GM18867 (cell line): ENCODE measurements around the gene ENPEP.
"Not testable (repeated sequence)": the region's sequence is repeated elsewhere in the genome, so short reads cannot be mapped to it uniquely, and the experiment has no call there.

Experiments
- ATAC-seq: cut with Tn5 transposase; IDR thresholded peaks from one replicate; pipeline ENCODE4 v1.9.1; 2021; ENCODE audit warnings: mild to moderate bottlenecking, moderate library complexity; ENCODE audit not compliant: unreplicated experiment

ENPEP gene

DNA sequence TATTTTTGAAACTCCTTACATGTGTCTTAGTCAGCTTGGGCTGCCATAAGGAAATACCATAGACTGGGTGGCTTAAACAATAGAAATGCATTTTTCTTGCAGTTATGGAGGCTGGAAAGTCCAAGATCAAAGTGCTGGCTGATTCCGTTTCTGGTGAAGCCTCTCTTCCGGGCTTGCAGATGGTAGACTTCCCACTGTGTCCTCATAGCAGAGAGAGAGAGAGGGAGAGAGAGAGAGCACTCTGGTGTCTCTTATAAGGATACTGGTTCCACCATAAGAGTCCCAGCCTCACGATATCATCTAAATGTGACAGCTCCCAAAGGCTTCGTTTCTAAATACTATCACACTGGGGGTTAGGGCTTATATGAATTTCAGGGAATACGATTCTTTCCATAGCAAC is 39.7 kb downstream of the ENPEP start:
- no peak for ATAC-seq

DNA sequence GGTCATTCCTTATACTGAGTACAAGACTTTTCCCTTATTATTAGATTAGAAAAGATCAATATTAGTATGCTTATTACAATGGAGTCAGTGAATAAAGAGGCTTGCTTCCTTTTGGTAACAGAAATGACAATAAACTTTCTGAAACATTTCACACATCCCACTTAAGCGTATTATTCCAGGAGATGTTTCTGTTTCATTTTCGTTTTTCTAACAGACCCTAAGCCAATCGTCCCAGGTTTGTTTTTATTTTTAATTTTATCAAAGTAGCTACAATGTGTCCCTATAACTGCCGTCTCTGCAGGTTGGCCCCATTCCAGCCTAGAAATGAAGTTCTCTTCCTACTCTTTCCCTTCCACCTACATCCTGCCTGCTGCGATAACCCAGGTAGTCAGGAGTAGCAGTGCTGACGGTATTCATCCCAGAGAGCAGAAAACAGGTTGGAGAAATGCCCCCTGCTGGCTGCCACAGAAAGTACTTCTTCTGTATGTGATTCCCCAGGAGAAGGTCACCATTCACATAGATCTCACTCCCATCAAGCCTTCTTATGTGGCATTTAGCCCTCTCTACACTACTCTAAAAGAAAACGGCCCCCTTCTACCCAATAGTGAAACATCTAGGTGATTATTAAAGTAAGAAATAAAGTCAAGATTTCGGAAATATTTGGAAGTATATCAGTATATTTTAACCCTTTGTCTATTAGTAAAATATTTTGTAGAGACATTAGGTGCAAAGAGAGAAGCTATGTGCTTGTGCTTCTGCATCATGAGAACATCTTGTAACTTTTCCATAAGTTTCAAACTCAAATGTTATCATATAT is 40.4 kb downstream of the ENPEP start:
- peak; percentile 90 for ATAC-seq

DNA sequence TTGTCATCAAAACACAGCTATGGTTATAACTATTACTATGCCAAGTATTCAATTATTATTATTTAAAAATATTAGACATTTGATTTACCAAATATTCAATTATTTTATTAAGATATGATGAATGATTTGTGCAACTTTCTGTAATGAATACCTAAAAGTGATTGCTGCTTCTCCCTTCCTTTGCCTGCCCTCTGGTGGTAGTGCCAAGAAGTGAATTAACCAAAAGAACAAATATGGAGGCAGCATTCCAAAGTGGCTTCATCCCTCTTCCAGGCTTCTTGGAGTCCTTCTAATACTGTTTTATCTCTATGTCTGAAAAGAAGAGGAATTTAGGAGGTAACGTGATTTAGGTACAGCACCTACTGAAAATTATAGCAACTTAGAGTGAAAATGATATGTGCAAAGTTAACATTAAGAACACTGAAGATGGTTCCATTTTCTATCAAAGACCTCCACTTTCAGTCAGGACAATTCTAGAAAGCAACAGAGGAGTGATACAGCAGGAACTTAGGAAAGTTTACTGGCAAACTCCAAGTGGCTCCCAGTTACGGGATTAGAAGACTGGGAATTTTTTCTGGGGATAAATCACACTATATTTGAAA is 43.0 kb downstream of the ENPEP start:
- no peak for ATAC-seq

DNA sequence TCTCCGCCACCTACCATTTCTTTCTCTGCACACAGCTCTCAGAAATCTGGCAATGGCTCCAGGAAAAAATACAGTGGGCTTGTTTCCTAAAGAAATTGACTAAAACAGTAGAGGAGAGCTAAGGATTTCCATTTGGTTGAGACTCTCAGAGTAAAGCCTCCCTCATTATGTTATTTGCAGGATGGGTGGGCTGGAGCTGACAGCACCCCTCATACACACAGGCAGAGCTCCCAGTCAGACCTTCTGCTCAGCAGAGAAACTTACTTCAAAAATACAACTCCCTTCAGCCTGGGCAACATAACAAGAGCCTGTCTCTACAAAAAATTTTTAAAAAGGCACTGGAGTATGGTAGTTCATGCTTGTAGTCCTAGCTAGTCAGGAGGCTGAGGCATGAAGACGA is 44.9 kb downstream of the ENPEP start:
- no peak for ATAC-seq

DNA sequence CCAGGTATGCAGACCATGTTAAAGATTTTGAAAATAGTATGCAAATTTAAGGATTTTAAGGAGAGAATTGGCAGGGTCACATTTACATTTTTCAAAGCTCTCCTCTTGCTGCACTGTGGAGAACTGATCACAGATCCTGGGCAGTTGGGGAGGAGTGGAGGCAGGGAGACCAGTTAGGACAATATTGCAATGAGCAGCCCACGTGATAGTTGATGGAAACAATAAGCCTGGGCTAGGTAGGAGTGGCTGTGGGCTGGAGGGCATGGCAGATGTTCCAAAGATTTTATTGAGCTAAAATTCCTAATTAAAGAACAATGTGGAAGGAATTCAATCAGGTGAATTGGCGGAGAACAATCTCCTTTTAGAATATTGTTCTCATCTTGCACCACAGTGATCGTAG is 50.6 kb downstream of the ENPEP start:
- ATAC-seq: no peak

DNA sequence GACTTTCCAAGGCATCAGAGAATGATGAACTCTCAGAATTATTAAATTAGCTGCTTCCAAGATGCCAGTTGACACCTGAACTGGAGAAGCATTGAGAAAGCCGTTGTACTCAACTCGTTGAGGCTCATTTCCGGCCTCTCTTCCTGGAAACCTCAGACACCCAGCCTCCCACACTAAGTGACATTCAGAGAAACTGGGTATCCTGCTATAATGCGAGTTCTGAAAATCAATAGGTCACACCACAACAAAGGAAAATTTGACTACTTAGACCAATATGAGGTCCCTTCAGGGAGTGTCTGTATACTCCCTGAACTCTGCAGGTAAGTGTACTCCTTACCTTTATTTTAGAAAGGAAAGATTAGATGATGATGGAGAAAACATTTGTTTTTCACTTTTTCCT is 51.2 kb downstream of the ENPEP start:
- ATAC-seq: peak; percentile 52

DNA sequence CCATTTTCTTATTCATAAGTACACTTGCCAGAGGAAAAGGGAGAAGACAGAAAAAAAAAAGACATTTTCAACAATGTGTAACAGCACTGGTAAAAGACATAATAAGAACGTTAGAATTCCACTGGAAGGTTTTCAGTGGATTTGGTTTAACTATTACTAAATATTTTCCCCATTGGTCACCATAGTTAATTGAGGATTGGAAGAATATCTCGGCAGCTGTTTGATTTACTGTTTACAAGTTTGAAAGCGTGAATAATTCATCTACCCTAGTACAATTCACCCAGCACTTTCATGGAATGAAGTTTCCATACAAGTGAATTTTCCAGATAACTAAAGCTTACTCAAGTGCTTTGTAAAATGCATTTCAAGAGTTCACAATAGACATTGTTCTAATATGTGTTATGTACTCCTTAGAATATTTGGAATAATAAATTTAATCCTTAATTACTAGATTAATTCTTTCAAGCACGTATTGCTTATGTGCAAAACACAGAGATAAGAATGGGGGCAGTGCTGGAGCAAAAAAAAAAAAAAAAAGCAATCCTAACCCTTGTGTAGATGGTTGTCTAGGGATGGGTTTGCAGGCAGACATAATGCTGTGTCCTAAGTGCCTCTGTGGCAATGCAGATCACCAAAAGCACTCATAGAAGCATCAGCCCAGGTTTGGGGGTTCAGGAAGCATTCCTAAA is 57.1 kb downstream of the ENPEP start:
- no peak for ATAC-seq

DNA sequence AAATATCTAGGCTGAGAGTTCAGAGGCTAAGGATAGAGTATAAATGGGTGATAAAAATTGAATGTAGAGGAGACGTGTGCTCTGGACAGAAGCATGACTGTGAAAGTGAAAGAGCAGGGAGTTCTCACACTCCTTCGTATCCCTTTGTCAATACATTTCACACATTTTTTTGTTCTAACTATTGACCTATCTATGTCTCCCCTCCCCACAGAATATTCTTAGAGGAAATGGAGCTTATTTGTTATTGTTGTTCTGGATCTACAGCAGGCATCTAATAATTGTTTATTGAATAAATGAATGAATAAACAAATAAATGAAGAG is 57.6 kb downstream of the ENPEP start:
- ATAC-seq: no peak

DNA sequence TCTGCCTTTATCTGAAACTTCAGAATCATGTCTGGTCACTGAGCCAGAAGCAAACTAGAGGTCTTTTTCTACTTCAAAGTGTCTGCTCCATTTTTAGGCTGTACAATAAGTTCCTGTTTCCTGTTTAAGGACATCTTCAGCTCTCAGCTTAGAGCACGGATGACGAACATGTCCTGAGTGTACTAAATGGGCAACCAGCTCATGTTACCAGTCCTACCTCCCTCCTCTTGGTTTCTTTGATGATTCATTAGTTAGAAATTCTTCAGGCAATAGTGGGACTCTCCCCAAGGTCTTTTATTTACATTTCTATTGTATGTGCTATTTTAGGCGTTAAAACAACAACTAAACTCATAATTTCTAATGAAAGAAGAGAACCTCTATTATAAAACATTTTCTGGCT is 58.0 kb downstream of the ENPEP start:
- ATAC-seq: no peak

DNA sequence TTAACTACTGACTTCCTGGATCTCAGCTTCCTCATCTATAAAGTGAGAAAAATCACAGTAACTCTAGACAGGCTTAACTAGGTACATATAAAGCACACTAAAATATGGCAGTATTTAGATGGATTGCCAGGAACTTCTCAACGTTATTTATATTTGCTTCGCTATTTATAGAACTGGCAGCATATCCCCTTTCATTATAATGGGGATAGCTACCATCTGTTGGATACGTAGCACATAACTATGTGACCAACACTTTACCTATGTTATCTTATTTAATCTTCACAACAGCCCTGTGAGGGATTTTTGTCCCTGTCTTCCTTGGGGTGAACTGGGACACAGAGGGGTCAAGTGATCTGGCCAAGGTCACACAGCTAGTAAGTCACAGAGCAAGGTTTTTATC is 64.6 kb downstream of the ENPEP start:
- no peak for ATAC-seq

DNA sequence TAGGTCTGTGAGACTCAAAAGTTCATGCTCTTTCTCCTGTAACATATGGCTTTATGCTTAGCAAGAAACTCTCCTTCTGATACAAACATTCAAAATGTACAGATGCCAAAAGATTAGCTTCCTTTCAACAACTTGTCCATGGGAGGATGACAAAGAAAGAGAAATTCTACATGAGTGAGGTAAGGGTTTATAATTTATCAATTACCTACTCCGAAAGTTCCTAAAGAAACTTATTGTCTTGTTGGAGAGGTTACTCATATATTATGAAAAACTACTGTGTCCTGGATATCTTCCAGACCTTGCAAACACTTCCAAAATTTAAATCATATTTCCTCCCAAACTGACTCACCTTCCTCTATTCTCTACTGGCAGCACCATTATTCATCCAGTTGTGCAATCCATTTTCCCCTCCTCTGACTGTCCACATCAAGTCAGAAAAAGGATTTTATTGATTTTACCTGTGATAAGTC is 65.1 kb downstream of the ENPEP start:
- no peak for ATAC-seq

DNA sequence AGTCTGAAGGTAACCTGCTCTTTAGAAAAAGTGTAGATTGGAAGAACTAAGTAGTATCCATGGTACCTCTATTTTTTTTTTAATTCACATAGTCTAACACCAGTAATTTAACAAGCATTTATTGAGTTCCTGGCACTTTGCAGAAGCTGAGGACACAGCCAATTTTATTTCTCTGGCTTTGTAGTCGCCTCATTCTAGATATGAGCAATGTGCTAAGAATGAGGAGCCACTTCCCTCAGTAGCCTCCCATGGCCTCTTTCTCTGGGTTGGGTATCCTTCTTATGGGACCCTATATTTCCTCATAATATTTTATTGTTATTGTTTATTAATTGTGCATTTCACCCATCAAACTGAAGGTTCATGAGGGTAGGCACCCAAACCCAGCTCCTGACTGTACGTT is 67.6 kb downstream of the ENPEP start:
- ATAC-seq: no peak

DNA sequence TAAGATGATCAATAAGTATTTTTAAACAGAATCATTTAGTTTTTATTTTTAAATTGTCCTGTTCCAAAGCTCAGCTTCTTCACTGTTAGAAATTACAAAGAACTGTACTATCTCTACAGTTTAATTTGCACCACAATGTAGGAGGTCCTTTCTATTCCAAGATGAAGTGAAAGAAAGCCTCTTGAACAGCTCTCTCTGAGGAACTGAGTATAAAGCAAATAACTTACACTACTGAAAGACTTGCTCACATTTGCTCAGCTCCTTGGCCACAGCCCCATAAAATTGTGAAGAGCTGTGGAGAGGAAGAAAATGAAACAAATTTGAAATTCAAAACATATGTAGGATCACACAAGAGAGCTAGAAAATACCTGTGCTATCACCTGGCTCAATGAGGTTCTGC is 68.6 kb downstream of the ENPEP start:
- peak; percentile 58 for ATAC-seq

DNA sequence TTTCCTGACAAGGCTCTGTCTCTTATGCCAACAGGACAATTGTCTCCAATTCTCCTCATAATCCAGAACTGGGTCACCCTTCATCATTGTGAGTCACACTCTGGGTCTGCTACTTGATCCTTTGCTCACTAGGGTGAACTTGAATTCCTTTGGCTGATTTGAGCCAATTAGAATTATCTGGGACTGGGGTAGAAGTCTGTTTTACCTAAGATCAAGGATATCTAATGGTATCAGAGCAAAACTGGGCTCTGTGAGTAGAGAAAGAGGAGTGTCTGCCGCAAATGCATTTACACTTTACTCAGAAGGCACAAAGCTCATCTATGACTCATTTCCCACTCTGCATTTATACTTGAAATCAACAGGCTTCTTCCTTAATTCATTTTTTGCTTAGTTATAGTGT is 74.3 kb downstream of the ENPEP start:
- ATAC-seq: no peak

DNA sequence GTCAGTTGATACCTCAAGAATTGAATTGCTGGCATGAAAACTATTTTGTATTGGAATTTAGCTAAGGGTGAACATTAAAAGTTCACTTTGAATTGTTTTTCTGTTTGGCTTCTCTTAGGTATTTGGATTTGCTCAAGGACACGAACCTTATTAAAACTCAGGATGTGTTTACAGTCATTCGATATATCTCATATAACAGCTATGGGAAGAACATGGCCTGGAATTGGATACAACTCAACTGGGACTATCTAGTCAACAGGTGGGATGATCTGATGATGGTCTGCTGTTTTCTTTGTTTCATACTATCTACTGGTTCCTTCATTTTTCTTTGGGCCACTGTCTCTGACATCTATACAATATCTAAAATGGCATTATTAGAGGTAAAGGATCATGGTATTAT is 77.2 kb downstream of the ENPEP start:
- no peak for ATAC-seq

DNA sequence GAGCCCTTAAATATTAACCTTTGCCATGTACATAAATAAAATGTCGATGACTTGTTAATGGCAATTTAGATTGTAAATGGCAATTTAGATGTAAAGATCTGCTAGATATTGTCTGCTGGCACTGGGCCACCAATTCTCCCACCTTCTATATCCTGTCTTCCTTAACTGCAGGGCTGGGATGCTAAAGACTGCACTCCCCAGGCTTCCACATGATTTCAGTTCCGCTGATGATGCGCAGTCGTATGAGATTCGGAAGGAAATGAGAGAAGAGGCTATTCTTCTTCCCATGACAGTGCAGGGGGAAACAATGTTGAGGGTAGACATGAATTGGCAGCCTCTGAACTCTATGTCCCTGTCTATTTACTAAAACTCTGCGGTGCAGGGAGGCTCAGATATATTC is 91.3 kb downstream of the ENPEP start:
- no peak for ATAC-seq

DNA sequence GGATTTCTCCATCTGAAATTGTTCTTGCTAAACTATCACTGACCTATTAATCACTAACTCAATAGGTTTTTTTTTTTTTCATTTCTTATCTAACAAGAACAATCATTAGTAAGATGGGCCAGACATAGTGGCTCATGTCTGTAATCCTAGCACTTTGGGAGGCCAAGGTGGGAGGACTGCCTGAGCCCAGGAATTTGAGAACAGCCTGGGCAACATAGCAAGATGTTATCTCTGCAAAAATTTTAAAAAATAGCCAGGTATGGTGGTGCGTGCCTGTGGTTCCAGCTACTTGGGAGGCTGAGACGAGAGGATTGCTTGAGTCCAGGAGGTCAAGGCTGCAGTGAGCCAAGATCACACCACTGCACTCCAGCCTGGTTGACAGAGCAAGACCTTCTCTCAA is 100.7 kb downstream of the ENPEP start:
- ATAC-seq: not testable (repeated sequence)

DNA sequence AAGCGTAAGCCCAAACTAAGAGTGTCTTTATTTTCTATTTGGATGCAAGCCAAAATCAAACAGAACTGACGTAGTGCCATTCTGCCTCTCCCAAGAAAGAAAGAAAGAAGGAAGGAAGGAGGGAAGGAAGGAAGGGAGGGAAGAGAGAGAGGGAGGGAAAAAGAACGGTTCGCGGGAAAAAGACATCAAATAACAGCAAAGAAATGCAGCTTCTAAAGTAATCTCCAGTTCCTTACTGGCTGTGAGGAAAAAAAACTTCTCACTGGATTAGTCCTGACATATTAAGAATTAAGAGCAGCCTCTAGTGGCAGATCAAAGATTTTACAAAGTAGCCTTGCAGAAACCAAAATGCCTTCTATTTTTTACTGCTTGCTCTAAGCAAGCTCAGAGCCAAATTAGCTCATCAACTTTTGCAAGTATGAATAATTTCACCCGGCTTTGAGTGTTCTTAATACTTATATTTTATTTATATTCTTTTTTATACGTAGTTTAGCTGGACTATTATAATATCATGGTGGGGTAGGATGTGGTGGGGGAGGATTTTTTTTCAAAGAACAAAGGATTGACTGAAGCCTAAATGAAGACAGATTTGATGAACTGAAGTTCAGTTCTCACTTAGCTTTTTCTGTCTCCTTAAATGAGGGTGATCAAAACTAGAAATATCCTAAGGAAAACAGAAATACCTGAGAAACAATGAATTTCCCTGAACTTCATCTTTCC is 110.3 kb downstream of the ENPEP start:
- ATAC-seq: no peak

DNA sequence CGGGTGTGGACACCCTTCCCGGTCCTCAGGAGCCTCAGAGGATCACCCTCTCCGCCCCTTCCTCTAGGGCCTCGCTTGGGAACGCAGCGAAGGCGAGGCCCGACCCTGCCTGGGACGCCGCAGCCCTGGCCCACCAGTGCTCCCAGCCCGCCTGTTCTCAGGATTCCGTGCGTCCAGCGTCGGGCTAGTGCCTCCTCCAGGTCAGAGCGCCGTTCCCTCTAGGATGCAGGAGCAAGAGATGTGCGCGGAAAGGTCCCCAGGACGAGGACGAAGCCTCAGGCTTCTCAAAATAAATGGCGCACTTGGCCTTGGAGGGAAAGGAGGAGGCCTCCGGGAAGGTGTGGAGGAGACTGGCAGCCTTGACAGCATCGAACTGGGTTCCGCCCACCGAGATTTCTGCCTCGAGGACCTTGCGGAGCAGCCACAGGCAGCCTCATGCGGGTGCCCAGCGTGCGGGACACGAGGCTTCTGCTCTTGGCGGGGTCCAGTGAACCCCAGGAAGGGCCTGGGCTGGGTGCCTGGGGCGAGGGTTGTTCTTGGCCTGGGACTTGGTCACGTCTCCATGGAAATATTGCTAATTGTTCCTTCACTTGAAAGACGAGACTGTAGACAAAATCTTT is 111.8 kb downstream of the ENPEP start:
- ATAC-seq: no peak

DNA sequence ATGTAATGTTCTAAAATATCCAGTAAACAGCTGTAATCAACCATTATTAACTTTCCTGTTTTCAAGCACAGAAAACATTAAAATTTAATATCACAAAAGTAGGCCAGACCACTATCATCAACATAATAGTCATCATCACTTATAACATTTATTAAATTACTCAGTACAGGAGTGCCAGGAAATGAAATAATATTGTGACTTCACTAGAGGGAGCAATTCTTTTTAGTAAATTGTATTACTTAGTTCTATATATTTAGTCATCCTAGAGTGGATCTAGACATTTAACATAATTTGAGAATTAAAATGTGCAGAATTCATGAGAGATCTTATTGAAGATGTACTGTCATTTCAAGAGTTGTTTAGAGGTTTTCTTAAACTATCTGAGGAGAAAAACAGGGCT is 113.3 kb downstream of the ENPEP start:
- ATAC-seq: no peak

DNA sequence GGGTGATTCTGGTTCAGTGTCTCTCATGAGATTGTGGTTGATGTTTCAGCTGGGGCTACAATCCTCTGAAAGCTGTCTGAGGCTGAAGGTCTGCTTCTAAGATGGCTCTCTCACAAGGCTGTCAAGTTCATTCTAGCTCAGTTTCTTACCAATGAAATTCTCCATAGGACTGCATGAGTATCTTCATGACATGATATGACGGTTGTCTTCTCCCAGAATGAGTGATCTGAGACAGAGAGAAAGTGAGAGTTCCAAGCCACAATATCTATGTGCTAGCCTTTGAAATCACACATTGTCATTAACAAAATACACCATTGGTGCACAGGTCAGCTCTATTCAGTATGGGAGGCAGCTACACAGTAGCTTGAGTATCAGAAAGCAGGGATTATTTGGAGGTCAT is 119.6 kb downstream of the ENPEP start:
- no peak for ATAC-seq
